PC-3 (cell line): ENCODE results near the gene PAH.

ENCODE experiments used
- CTCF ChIP-seq: fragments of 300-600 bp; sonication (generic); conservative IDR thresholded peaks from 2 replicates; pipeline ENCODE4 v1.5.1; 2017; ENCODE audit warnings: antibody characterized with exemption, low read depth, mild to moderate bottlenecking, low read length
- EZH2phosphoT487 ChIP-seq: fragments of 300-600 bp; sonication (generic); IDR thresholded peaks from 2 replicates; pipeline ENCODE4 v1.6.1; 2018; ENCODE audit warnings: mild to moderate bottlenecking, antibody characterized with exemption, low read length, borderline replicate concordance

- TF ChIP-seq CTCF (no peak), EZH2phosphoT487 (no peak)
Observed at GRCh38 chr12:102800565-102800964, 116.5 kb downstream of the PAH start.
